Measurements from ENCODE around the gene HOXC12.

GRCh38 chr12:53940443-53941014, 14.2 kb upstream of the HOXC12 start:
- TF ChIP-seq ZNF70 (CRISPR knock-in tag; IDR thresholded peaks at IDR 0.05) = no peak
- no peak for TF ChIP-seq ESRRG (CRISPR knock-in tag; IDR thresholded peaks at IDR 0.05)
- TF ChIP-seq ZFP30 (CRISPR knock-in tag; IDR thresholded peaks at IDR 0.05) = no peak
- TF ChIP-seq ISL1 (CRISPR knock-in tag; IDR thresholded peaks at IDR 0.05) = no peak
- no peak for TF ChIP-seq OSR1 (CRISPR knock-in tag; IDR thresholded peaks at IDR 0.05)
- no peak for TF ChIP-seq ARNTL (CRISPR knock-in tag; IDR thresholded peaks at IDR 0.05; ENCODE audit: borderline replicate concordance, low read depth)
- no peak for TF ChIP-seq PATZ1 (CRISPR knock-in tag; IDR thresholded peaks at IDR 0.05; ENCODE audit: borderline replicate concordance)
- TF ChIP-seq RARB (CRISPR knock-in tag; IDR thresholded peaks at IDR 0.05) = no peak
- TF ChIP-seq ZFP3 (CRISPR knock-in tag; IDR thresholded peaks at IDR 0.05) = no peak
- TF ChIP-seq CREB5 (CRISPR knock-in tag; IDR thresholded peaks at IDR 0.05; ENCODE audit: low read depth) = no peak
